K562 (cell line): ENCODE measurements around the gene HAGHL. TPM values are rescaled to one million over a fixed set of nuclear protein-coding genes. Genes with fewer than 3 reads are reported as not detected.

Source experiments
- ARID1B ChIP-seq: fragments of 450-650 bp; IDR thresholded peaks from 2 replicates; pipeline ENCODE4 v1.6.1; 2016; ENCODE audit warnings: antibody characterized with exemption, mild to moderate bottlenecking, inconsistent platforms
- E2F8 ChIP-seq: fragments of 450-650 bp; IDR thresholded peaks from 2 replicates; pipeline ENCODE4 v1.7.1; 2018; ENCODE audit warnings: mild to moderate bottlenecking, low read depth; ENCODE audit not compliant: partially characterized antibody
- FOXM1 ChIP-seq, 2 experiments: fragments of 450-650 bp in 1 of 2; sonication (generic) in 1 of 2; formaldehyde crosslinking in 1 of 2; IDR thresholded peaks; 2 replicates each; pipeline versions ENCODE4 v1.6.1 to v1.9.0; 2017 to 2022; ENCODE audit warnings: low read depth in 2 of 2, mild to moderate bottlenecking in 2 of 2, missing genetic modification reagents in 1 of 2, moderate library complexity in 1 of 2
- FOXP1 ChIP-seq: sonication (generic); formaldehyde crosslinking; IDR thresholded peaks from 2 replicates; pipeline ENCODE4 v1.8.0; 2022; ENCODE audit warnings: mild to moderate bottlenecking, missing genetic modification reagents
- PATZ1 ChIP-seq: fragments of 250-450 bp; sonication (Bioruptor Pico); IDR thresholded peaks from 2 replicates; pipeline ENCODE4 v1.5.0; 2020; ENCODE audit warnings: mild to moderate bottlenecking, borderline replicate concordance
- RBM25 ChIP-seq: fragments of 200-400 bp; formaldehyde crosslinking; IDR thresholded peaks from 2 replicates; pipeline ENCODE4 v1.6.1; 2018; ENCODE audit warnings: low read length, low read depth, moderate library complexity; ENCODE audit not compliant: severe bottlenecking
- SIRT6 ChIP-seq: IDR thresholded peaks from one replicate; pipeline ENCODE4 v1.6.1; 2012; ENCODE audit warnings: low read depth, mild to moderate bottlenecking, control low read depth, inconsistent platforms, low read length, moderate library complexity
- SMARCA4 ChIP-seq: fragments of 450-650 bp; IDR thresholded peaks from 2 replicates; pipeline ENCODE4 v1.6.1; 2016
- TCF7 ChIP-seq: sonication (generic); IDR thresholded peaks from 2 replicates; pipeline ENCODE4 v1.6.1; 2016; ENCODE audit warnings: antibody characterized with exemption, borderline replicate concordance
- XRCC3 ChIP-seq: fragments of 450-650 bp; IDR thresholded peaks from 2 replicates; pipeline ENCODE4 v1.6.1; 2017; ENCODE audit warnings: mild to moderate bottlenecking, moderate library complexity
- ZBTB5 ChIP-seq: fragments of 450-650 bp; IDR thresholded peaks from 2 replicates; pipeline ENCODE4 v1.6.1; 2017; ENCODE audit warnings: antibody characterized with exemption
- ZNF224 ChIP-seq: sonication (generic); formaldehyde crosslinking; IDR thresholded peaks from 2 replicates; pipeline ENCODE4 v1.8.0; 2022; ENCODE audit warnings: mild to moderate bottlenecking, missing genetic modification reagents
- ZNF584 ChIP-seq: fragments of 200-800 bp; sonication (Bioruptor generic); IDR thresholded peaks from 2 replicates; pipeline ENCODE4 v1.6.1; 2016; ENCODE audit warnings: low read depth, mild to moderate bottlenecking, missing genetic modification characterization, missing compliant biosample characterization
- ZNF830 ChIP-seq: fragments of 250-450 bp; sonication (Bioruptor Pico); IDR thresholded peaks from 2 replicates; pipeline ENCODE4 v1.5.0; 2021; ENCODE audit warnings: mild to moderate bottlenecking
- polyA plus RNA-seq, 8 experiments: library from polyadenylated mRNA; depleted of rRNA in 4 of 8; stranded (reverse) in 5 of 8; unstranded in 3 of 8; fragments of >200 nt; fragmentation: Nextera tagmentation in 2 of 8; fragmentation: Illumina TruSeq in 1 of 8; extraction: Ambion mirVana in 2 of 8; extraction: Trizol in 1 of 8; gene quantifications; 2 replicates each; pipeline versions ENCODE4 v1.2.1 to v1.2.3, GENCODE V29; 2011 to 2014; ENCODE audit warnings: inconsistent platforms in 1 of 8, missing spikeins in 1 of 8
- total RNA-seq, 7 experiments: library from RNA; depleted of rRNA in 6 of 7; stranded (reverse); fragments of >200 nt in 6 of 7; fragmentation: Illumina TruSeq in 2 of 7; extraction: Trizol in 2 of 7; gene quantifications; 2 replicates each; pipeline versions ENCODE4 v1.2.1 to v1.2.3, GENCODE V29; 2011 to 2021; ENCODE audit warnings: low replicate concordance in 1 of 7

HAGHL gene
- total and polyA plus RNA-seq, 9 of the 15 experiments (the other 6 are each of a cell fraction or from before 2014, with no cell fraction given) = 0.31 to 83.4 (median 20.7) TPM

GRCh38 chr16:751152-752006, 24.5 kb downstream of the HAGHL start (continued):
- TF ChIP-seq FOXM1 (IDR thresholded peaks at IDR 0.05; ENCODE audit: low read depth) = no peak
- TF ChIP-seq FOXM1 (CRISPR knock-in tag; IDR thresholded peaks at IDR 0.05; ENCODE audit: low read depth) = no peak
- TF ChIP-seq ZNF830 (CRISPR knock-in tag) = no peak
- no peak for TF ChIP-seq ZNF224 (CRISPR knock-in tag)
- no peak for TF ChIP-seq ARID1B
- TF ChIP-seq RBM25 = peak; percentile 44
- no peak for TF ChIP-seq XRCC3
- TF ChIP-seq PATZ1 (CRISPR knock-in tag) = no peak
- TF ChIP-seq SIRT6 = no peak
- no peak for TF ChIP-seq ZBTB5
- no peak for TF ChIP-seq FOXP1
- no peak for TF ChIP-seq ZNF584
- TF ChIP-seq E2F8 = no peak
- no peak for TF ChIP-seq SMARCA4
- TF ChIP-seq TCF7 = no peak
